HCT116 (cell line): ENCODE results near the gene HIP1R. TPM values are rescaled to one million over a fixed set of nuclear protein-coding genes. Genes with fewer than 3 reads are reported as not detected.

Source experiments
- ATAC-seq: fragments of 200-7000 bp; cut with Tn5 transposase; 2 replicates; pipeline ENCODE4 v1.9.1; 2020; ENCODE audit warnings: mild to moderate bottlenecking, moderate library complexity
- BruUV-seq: library from RNA; stranded (reverse); fragments of 400-500 nt; replicated peaks from 2 replicates; lab custom pipeline; 2021; lab: Mats Ljungman, UMichigan
- CTCF ChIA-PET: fragments of 300-600 bp; sonication (Branson Sonifier 250); formaldehyde crosslinking; loops from one replicate; lab custom pipeline; 2021; ENCODE audit warnings: antibody characterized with exemption; lab: Charles Lee
- POLR2A ChIA-PET: fragments of 300-600, 350-600 bp; sonication (Branson Sonifier 250); formaldehyde crosslinking; loops from one replicate; lab custom pipeline; 2021; ENCODE audit warnings: antibody characterized with exemption; lab: Charles Lee
- RAD21 ChIA-PET, 2 experiments: fragments of 300-600 bp; sonication (Branson Sonifier 250); formaldehyde crosslinking; loops; one replicate each; lab custom pipeline; 2023; ENCODE audit warnings: low total read pairs in 2 of 2; ENCODE audit not compliant: uncharacterized antibody in 2 of 2, unreplicated experiment in 2 of 2, low non-redundant PET in 1 of 2; lab: Charles Lee
- DNase-seq: peaks from one replicate; pipeline ENCODE4 v3.0.0-alpha.2; 2010; ENCODE audit warnings: low read depth, low spot score
- H2AFZ ChIP-seq: fragments of 200-600 bp; shearing (Covaris generic), sonication (generic); 2 replicates; pipeline ENCODE4 v1.6.1; 2017; ENCODE audit warnings: low read depth, mixed run types, mixed read lengths, antibody characterized with exemption, low read length; ENCODE audit not compliant: poor library complexity, severe bottlenecking
- H3K27ac ChIP-seq: 2 replicates; pipeline ENCODE4 v1.5.1; 2012; ENCODE audit warnings: low read depth, low read length
- H3K27me3 ChIP-seq: fragments of 200-600 bp; sonication (generic); 2 replicates; pipeline ENCODE4 v1.6.1; 2016; ENCODE audit warnings: mixed run types, low read length, mixed read lengths; ENCODE audit not compliant: insufficient read depth
- H3K36me3 ChIP-seq, 2 experiments: fragments of 200-500 bp in 1 of 2; fragments of 200-600 bp in 1 of 2; sonication (Bioruptor generic) in 1 of 2; sonication (generic) in 1 of 2; 2 replicates each; pipeline versions ENCODE4 v1.5.1 to v1.6.1; 2014 to 2016; ENCODE audit warnings: low read length in 2 of 2, inconsistent platforms in 1 of 2, mixed read lengths in 1 of 2, mixed run types in 1 of 2; ENCODE audit not compliant: insufficient read depth in 2 of 2, control insufficient read depth in 1 of 2
- H3K4me1 ChIP-seq, 2 experiments: fragments of 200-600 bp in 1 of 2; sonication (generic) in 1 of 2; 2 replicates each; pipeline versions ENCODE4 v1.5.1 to v1.6.1; 2012 to 2017; ENCODE audit warnings: low read length in 2 of 2, inconsistent platforms in 1 of 2, mild to moderate bottlenecking in 1 of 2, mixed read lengths in 1 of 2, mixed run types in 1 of 2, moderate library complexity in 1 of 2; ENCODE audit not compliant: insufficient read depth in 2 of 2, control insufficient read depth in 1 of 2
- H3K4me2 ChIP-seq: fragments of 200-600 bp; sonication (generic); 2 replicates; pipeline ENCODE4 v1.6.1; 2017; ENCODE audit warnings: mixed run types, low read length, mixed read lengths
- H3K4me3 ChIP-seq, 2 experiments: fragments of 200-600 bp in 1 of 2; sonication (generic) in 1 of 2; replicated peaks in 1 of 2; 2 replicates each; pipeline ENCODE4 v1.5.1; 2011 to 2016; ENCODE audit warnings: low read length in 2 of 2, control low read depth in 1 of 2, low read depth in 1 of 2, mild to moderate bottlenecking in 1 of 2, mixed read lengths in 1 of 2, mixed run types in 1 of 2
- H3K79me2 ChIP-seq: fragments of 200-600 bp; sonication (generic); 2 replicates; pipeline ENCODE4 v1.6.1; 2017; ENCODE audit warnings: mild to moderate bottlenecking, mixed run types, low read length, moderate library complexity, mixed read lengths; ENCODE audit not compliant: insufficient read depth
- H3K9ac ChIP-seq: fragments of 200-600 bp; sonication (generic); 2 replicates; pipeline ENCODE4 v1.6.1; 2016; ENCODE audit warnings: low read length, mixed read lengths
- H3K9me2 ChIP-seq: fragments of 200-600 bp; sonication (generic), shearing (Covaris generic); 2 replicates; pipeline ENCODE4 v1.6.1; 2017; ENCODE audit warnings: mixed run types, mild to moderate bottlenecking, moderate library complexity; ENCODE audit not compliant: insufficient read depth
- H3K9me3 ChIP-seq, 2 experiments: fragments of 200-500 bp in 1 of 2; fragments of 200-600 bp in 1 of 2; sonication (Bioruptor generic) in 1 of 2; sonication (generic) in 1 of 2; 2 replicates each; pipeline ENCODE4 v1.6.1; 2014 to 2017; ENCODE audit warnings: low read length in 2 of 2, mixed read lengths in 2 of 2, inconsistent platforms in 1 of 2, low read depth in 1 of 2, mild to moderate bottlenecking in 1 of 2, mixed run types in 1 of 2, moderate library complexity in 1 of 2; ENCODE audit not compliant: control insufficient read depth in 1 of 2, insufficient read depth in 1 of 2
- H4K20me1 ChIP-seq: fragments of 200-600 bp; sonication (generic), shearing (Covaris generic); 2 replicates; pipeline ENCODE4 v1.6.1; 2017; ENCODE audit warnings: mixed run types, mild to moderate bottlenecking, moderate library complexity; ENCODE audit not compliant: insufficient read depth
- EGR1 ChIP-seq: IDR thresholded peaks from 2 replicates; pipeline ENCODE4 v1.6.1; 2012; ENCODE audit warnings: low read depth
- ELF1 ChIP-seq: IDR thresholded peaks from 2 replicates; pipeline ENCODE4 v1.6.1; 2012; ENCODE audit warnings: low read depth, borderline replicate concordance
- EZH2 ChIP-seq: fragments of 200-600 bp; sonication (generic); IDR thresholded peaks from 2 replicates; pipeline ENCODE4 v1.6.1; 2017; ENCODE audit warnings: antibody characterized with exemption, mixed run types
- FOSL1 ChIP-seq: IDR thresholded peaks from 2 replicates; pipeline ENCODE4 v1.6.1; 2012; ENCODE audit warnings: low read depth
- MAX ChIP-seq: IDR thresholded peaks from 2 replicates; pipeline ENCODE4 v1.6.1; 2012
- POLR2A ChIP-seq: IDR thresholded peaks from 2 replicates; pipeline ENCODE4 v1.7.0; 2011; ENCODE audit warnings: borderline replicate concordance; ENCODE audit not compliant: insufficient read depth, insufficient read length; ENCODE audit errors: extremely low read depth
- RAD21 ChIP-seq: IDR thresholded peaks from 2 replicates; pipeline ENCODE4 v1.6.1; 2012; ENCODE audit warnings: low read depth, mild to moderate bottlenecking
- SIN3A ChIP-seq: IDR thresholded peaks from 2 replicates; pipeline ENCODE4 v1.6.1; 2012; ENCODE audit warnings: low read depth
- SP1 ChIP-seq: IDR thresholded peaks from 2 replicates; pipeline ENCODE4 v1.6.1; 2012; ENCODE audit warnings: low read depth
- TCF7L2 ChIP-seq: IDR thresholded peaks from 2 replicates; pipeline ENCODE4 v1.7.0; 2011; ENCODE audit warnings: borderline replicate concordance, inconsistent platforms; ENCODE audit not compliant: insufficient read depth, insufficient read length; ENCODE audit errors: extremely low read depth
- YY1 ChIP-seq: IDR thresholded peaks from 2 replicates; pipeline ENCODE4 v1.6.1; 2011; ENCODE audit warnings: low read length, low read depth, moderate library complexity, mild to moderate bottlenecking; ENCODE audit not compliant: insufficient replicate concordance; ENCODE audit errors: extremely low read depth
- ZFX ChIP-seq: fragments of 450-650 bp; IDR thresholded peaks from 2 replicates; pipeline ENCODE4 v1.6.1; 2017
- ZNF274 ChIP-seq: fragments of 200-500 bp; sonication (Bioruptor generic); IDR thresholded peaks from 2 replicates; pipeline ENCODE4 v1.6.1; 2014; ENCODE audit warnings: mild to moderate bottlenecking, low read depth, low read length, inconsistent platforms
- intact Hi-C: fragments of 100-400 bp; cut with micrococcal nuclease; formaldehyde crosslinking; loops from 2 replicates; pipeline ENCODE4 v1.10.0; 2022
- total RNA-seq: library from RNA; stranded (reverse); gene quantifications from one replicate; pipeline ENCODE4 v1.2.1, GENCODE V29; 2021; ENCODE audit not compliant: unreplicated experiment
- TF ChIP-seq, protein P1 (sequence below): IDR thresholded peaks from 2 replicates; pipeline ENCODE4 v1.6.1; 2012

The HIP1R gene
- total RNA-seq, 1 experiment from 2014 or later = 57.8 TPM

DNA sequence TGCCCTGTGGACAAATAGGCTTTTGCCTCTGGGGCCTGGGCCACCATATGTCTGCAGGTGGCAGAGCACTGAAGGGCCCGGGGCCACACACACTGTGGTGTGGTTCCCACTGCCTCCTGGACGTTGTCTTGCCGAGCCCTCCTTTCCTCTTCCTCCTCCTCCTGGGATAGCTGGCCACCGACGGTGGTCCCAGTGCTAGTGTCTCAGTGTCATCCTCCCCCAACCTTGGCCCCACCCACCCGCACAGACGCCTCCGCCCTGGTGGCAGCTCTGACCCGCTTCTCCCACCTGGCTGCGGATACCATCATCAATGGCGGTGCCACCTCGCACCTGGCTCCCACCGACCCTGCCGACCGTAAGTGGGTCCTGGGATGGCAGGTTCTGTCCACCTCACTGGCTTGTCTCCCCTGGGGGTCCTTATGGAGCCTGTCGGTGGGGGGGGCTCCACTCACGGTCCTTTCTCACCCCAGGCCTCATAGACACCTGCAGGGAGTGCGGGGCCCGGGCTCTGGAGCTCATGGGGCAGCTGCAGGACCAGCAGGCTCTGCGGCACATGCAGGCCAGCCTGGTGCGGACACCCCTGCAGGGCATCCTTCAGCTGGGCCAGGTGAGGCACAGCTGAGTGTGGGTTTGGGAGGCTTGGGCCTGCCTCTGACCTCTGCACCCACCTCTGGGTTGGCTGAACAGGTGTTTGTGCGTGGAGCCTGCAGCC, 23.5 kb downstream of the HIP1R start:
- H3K4me1 ChIP-seq = no peaks in the 10 kb centered on the region
- no peaks in the 10 kb centered on the region for H3K9me3 ChIP-seq
- intact Hi-C loops = no loop called here
- H3K4me3 ChIP-seq = no peak overlapping the region
- no peak for ATAC-seq
- H3K9ac ChIP-seq = no peak overlapping the region
- no peak for TF ChIP-seq YY1
- TF ChIP-seq FOSL1 = no peak
- no peak for TF ChIP-seq MAX
- TF ChIP-seq, protein P1, sequence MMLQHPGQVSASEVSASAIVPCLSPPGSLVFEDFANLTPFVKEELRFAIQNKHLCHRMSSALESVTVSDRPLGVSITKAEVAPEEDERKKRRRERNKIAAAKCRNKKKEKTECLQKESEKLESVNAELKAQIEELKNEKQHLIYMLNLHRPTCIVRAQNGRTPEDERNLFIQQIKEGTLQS = no peak
- TF ChIP-seq SIN3A = no peak
- no peak for TF ChIP-seq ELF1
- no peak for TF ChIP-seq RAD21
- no peak for TF ChIP-seq POLR2A
- no peak for TF ChIP-seq EGR1
- no peak for TF ChIP-seq SP1
- no peak for TF ChIP-seq ZFX
- TF ChIP-seq TCF7L2 = no peak
- no peak for TF ChIP-seq EZH2
- TF ChIP-seq ZNF274 = no peak
- peaks cover 0 to 7% of the 10 kb centered on the region in 2 experiments; a peak in 1 of 4 replicates for H3K36me3 ChIP-seq
- no peak overlapping the region for H3K4me2 ChIP-seq
- no peak for DNase-seq
- H2AFZ ChIP-seq = no peak overlapping the region
- H3K79me2 ChIP-seq = no peaks in the 10 kb centered on the region
- BruUV-seq = no TSS peak
- RAD21 ChIA-PET = interaction anchor here in 1 of 2 experiments (1.6 kb wide), 1 partner anchor 94 kb away, joined by 6 read pairs; no protein-coding TSS in a partner anchor
- H3K9me2 ChIP-seq = no peaks in the 10 kb centered on the region
- CTCF ChIA-PET = interaction anchor here (1.4 to 3.6 kb wide), 3 partner anchors 87 to 92 kb away, joined by 4 to 17 read pairs (median 16); no protein-coding TSS in a partner anchor
- H3K27ac ChIP-seq = no peak overlapping the region
- POLR2A ChIA-PET = no interaction called here
- H3K27me3 ChIP-seq = no peaks in the 10 kb centered on the region
- H4K20me1 ChIP-seq = no peaks in the 10 kb centered on the region
